Stimulated activated CD4-positive, alpha-beta T cell treated with anti-CD3 and anti-CD28 coated beads, Interleukin-4, amount 100 ng/mL, for 48 hours (primary cell): ENCODE results near the gene STOM.
"Not testable (repeated sequence)": the region's sequence is repeated elsewhere in the genome, so short reads cannot be mapped to it uniquely, and the experiment has no call there.

Experiments
- DNase-seq, 2 donors: peaks; one replicate each; pipeline ENCODE4 v3.0.0-alpha.2; 2020; ENCODE audit warnings: low read depth in 2 of 2

STOM gene

DNA sequence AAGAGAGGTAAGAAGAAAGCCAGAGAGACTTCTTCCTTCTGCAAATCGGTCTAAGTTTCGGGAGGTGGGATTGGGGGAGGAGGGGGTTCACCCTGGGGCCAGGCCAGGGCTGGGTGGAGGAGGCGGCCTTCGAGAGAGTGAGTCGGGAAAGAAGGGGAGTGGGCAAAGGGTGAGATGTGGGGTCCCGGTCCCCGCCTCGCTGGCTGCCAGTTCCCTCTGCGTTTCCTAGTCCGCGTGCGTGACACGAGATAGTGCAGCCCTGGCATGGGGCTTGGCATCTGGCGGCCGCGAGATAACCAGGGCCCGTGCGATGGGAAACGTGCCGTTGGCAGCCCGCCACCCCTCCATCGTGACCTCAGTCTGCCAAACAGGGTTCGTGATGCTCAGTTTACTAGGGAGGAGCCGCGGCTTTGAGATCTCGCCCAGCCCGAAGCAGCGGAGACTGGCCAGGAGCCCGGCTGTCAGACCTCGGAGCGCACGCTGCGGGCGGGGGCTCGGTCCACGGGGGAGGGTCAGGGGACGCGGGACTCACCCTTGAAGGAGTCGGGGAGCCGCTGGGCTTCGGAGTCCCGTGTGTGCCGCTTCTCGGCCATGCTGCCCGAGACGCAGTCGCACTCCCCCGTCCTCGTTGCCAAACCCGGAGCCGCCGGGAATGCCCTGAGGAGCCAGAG lies at the start of gene STOM:
STOM (minus strand) TSS at position 656 of the 671 bp plus-strand sequence; CDS start at position 593, 63 bp downstream.
- peak; percentile 50 to 51 for DNase-seq

GRCh38 chr9:121411993-121412392 lies 41.9 kb upstream of the STOM start:
- DNase-seq: no peak

GRCh38 chr9:121405899-121406298 lies 35.8 kb upstream of the STOM start:
- no peak for DNase-seq

- DNase-seq: no peak
Measured at GRCh38 chr9:121404906-121405305, 34.9 kb upstream of the STOM start.

DNA sequence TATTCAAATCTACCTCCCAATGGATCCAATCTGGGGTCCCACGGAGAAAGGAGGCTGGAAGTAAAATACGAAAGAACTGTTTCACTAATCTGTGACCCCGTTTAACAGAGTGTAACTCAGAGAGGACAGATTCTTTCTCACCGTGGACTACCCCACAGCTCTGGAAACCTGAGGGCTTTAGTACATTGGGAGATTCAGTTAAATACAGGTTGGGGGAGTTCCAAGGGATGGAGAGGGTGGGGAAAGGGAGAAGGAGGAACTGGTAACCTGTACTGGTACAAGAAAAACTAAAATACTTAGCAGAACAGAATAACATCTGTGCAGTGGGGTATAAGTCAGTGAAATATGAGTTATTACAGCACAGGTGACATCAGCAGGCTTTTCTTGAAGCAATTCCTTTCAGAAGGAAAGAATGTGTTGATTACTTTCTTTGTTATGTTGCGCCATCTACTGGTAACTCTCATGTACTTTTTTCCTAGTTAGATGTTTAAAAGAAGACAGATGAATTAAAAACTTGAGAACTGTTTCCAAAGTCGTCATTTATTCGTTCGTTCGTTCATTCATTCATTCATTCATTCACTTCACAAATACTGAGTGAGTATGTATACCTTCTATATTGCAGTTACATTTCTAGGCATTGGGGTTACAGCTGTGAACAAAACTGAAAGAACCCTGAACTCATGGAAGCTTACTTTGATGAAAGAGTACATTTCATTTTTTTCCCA lies 30.0 kb upstream of the STOM start:
- DNase-seq: no peak

DNA sequence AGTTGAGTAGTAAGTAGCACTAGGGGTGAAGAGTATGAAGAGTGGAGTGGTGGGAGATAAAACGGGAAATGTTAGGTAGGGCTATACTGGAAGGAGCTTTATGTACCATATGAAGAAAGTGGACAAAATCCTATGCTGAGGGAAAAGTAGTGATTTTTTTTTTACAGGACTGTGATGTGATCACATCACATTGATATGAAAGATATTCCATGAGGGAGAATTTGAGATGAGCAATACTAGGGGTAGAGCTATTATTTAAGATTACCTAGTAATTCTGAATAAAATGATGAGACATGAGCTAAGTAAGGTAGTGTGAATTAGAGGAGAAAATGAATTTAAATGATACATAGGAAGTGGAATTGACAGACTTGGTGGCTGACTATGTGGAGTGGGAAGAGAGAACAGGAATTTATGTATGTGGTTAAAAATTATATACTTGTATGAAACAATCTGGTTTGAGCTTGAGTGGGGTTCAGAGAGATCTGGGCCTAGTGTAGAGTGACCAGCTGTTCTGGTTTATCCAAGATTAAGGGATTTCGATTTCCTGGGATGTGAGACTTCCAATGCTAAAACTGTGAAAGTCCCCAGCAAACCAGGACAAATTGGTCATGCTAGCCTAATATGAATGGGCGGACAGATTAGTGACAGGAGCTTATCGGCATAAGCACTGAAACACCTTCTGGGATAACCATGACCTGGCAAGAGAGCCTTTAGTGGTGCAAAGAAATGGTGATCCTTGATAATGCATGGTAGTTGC lies 29.3 kb upstream of the STOM start:
- DNase-seq: no peak

GRCh38 chr9:121398374-121398773 lies 28.3 kb upstream of the STOM start:
- no peak for DNase-seq

GRCh38 chr9:121397277-121397676 lies 27.2 kb upstream of the STOM start:
- not testable (repeated sequence) for DNase-seq

- no peak for DNase-seq
Measured at GRCh38 chr9:121395558-121395957, 25.5 kb upstream of the STOM start.

GRCh38 chr9:121394292-121394691 lies 24.2 kb upstream of the STOM start:
- DNase-seq: no peak

- no peak for DNase-seq
Measured at GRCh38 chr9:121393318-121393717, 23.3 kb upstream of the STOM start.

DNA sequence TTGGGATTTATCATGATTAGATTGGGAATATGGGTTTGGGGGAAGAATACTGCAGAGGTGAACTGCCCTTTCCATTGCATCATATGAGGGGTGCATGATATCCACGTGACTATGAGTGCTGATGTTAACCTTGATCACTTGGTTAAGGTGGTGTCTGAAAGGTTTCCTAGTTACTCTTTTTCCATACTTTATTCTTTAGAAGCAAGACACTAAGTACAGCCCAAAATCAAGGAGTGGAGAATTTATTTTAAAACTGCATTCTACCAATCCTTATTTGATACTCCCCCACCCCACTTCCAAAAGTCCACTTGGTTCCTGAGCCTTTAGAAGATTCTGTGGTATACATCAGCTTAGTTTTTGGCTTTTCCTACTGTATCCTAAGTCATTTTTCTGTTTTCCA lies 20.3 kb upstream of the STOM start:
- no peak for DNase-seq

DNA sequence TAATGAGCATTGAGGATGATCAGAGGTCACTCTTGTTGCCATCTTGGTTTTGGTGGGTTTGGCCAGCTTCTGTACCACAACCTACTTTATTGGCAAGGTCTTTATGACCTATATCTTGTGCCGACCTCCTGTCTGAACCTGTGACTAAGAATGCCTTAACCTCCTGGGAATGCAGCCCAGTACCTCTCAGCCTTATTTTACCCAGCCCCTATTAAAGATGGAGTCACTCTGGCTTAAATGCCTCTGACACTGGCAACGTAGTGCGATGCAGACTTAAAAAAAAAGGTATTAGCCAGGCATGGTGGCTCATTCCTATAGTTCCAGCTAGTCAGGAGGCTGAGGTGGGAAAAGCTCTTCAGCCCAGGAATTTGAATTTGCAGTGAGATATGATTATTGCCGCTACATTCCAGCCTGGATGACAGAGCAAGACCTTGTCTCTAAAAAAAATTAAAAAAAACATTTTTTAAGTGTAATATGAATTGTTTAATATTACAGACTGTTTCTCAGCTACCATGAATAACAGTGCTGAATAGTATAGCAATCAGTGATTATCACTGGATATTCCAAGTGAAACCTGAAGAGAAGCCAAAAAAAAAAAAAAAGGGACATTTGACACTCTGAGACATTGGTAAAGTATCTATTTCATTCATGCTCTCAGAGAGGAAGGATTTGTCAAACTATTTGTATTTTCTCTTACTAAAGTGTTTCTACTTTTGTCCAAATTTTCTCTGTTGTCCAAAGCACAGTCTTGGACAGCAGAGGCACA lies 18.3 kb upstream of the STOM start:
- no peak for DNase-seq

DNA sequence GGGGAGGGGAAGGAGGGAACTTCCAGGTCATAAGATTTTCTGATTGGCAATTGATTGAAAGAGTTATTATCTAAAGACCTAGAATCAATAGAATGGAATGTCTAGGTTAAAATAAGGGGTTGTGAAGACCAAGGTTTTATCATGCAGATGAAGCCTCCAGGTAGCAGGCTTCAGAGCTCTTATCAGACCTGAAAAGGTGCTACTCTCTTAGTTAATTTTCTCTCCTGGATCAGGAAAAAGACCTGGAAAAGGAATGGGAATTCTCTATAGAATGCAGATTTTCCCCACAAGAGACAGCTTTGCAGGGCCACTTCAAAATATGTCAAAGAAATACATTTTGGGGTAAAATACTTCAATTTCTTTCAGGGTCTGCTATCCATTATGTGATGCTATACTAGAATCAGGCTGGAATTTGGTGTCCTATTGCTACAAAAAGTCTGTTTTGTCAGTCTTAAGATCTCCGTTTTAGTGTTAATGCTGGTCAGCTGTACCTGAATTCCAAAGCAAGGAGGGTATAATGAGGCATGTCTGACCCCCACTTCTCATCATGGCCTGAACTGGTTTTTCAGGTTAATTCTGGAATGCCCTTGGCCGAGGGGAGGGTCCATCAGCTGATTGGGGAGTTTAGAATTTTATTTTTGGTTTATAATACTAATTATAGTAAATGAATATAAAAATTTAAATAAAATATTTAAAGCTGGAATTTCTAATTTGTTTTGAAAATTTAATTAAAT lies 16.6 kb upstream of the STOM start:
- no peak for DNase-seq

DNA sequence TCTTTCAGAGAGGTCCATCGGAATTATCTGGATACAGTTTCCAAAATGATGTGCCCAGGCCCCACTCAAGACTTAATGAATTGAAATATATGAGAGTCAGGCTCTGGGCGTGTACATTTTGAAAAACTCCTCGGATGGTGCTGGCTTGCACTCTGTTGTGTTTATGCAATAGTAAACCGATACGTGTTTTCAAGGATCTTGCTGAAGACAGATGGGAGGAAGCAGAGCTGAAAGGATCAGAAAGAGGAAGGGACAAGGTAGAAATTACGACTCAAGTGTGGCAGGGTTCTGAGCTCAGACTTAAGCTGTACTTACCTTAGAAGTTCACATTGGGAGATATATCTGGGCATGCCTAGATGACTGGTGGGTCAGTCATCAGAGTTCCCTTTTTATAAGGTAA lies 13.7 kb upstream of the STOM start:
- DNase-seq: no peak

DNA sequence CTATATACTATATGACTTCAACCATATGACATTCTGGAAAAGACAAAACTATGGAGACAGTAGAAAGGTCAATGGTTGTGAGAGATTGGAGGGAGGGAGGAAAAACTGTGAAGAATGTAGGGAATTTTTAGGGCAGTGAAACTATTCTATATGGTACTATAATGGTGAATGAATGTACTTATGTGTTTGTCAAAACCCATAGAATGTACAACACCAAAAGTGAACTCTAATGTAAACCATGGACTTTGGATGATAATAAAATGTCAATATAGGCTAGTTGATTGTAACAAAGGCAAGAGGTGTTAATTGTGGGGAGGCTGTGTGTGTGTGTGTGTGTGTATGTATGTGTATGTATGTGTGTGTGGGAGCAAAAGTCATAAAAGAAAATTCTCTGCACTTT lies 10.8 kb upstream of the STOM start:
- DNase-seq: no peak

- DNase-seq: no peak
Measured at GRCh38 chr9:121376214-121376830, 6.3 kb upstream of the STOM start.

- no peak for DNase-seq
Measured at GRCh38 chr9:121373011-121373729, 3.1 kb upstream of the STOM start.

GRCh38 chr9:121372239-121373010 lies 2.4 kb upstream of the STOM start:
- no peak for DNase-seq
